HEK293 (cell line): ENCODE measurements around the gene ABLIM2.

Source experiments
- ATF2 ChIP-seq: fragments of 450-650 bp; formaldehyde crosslinking; IDR thresholded peaks from 2 replicates; pipeline ENCODE4 v1.5.1; 2016; ENCODE audit warnings: missing biosample characterization, missing genetic modification characterization, low read depth
- ZNF10 ChIP-seq: fragments of 450-650 bp; formaldehyde crosslinking; IDR thresholded peaks from 2 replicates; pipeline ENCODE4 v1.5.1; 2017; ENCODE audit warnings: missing biosample characterization, missing genetic modification characterization
- ZNF24 ChIP-seq: fragments of 450-650 bp; formaldehyde crosslinking; IDR thresholded peaks from 2 replicates; pipeline ENCODE4 v1.5.1; 2016; ENCODE audit warnings: missing biosample characterization, missing genetic modification characterization
- ZNF311 ChIP-seq: fragments of 450-650 bp; formaldehyde crosslinking; IDR thresholded peaks from 2 replicates; pipeline ENCODE4 v1.5.1; 2017; ENCODE audit warnings: missing biosample characterization, missing genetic modification characterization, borderline replicate concordance
- ZNF350 ChIP-seq: fragments of 450-650 bp; formaldehyde crosslinking; IDR thresholded peaks from 2 replicates; pipeline ENCODE4 v1.5.0; 2017; ENCODE audit warnings: missing biosample characterization, mild to moderate bottlenecking, missing genetic modification characterization
- ZNF639 ChIP-seq: fragments of 450-650 bp; formaldehyde crosslinking; IDR thresholded peaks from 2 replicates; pipeline ENCODE4 v1.5.1; 2016; ENCODE audit warnings: missing biosample characterization, missing genetic modification characterization

DNA sequence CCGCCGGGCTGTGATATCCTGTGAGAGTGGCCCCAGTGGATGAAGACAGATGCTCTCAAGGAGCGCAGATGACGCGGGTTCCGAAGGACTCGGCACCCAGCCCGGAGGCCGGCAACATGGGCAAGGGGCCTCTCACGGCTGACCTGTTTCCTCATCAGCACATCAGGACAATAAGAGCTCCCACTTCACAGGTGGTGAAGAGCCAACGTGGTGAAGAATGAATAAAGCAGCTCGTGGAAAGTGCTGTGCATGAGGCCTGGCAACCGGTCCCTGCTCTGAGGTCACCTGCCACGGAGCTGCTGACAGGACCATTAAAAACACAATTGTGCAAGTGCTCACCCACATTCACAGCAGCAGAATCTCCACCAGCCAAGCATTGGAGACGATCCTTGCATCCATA is 22.9 kb downstream of the ABLIM2 start:
- no peak for TF ChIP-seq ZNF311 (tag by site-specific recombination)
- TF ChIP-seq ZNF639 (tag by site-specific recombination) = no peak
- no peak for TF ChIP-seq ZNF10 (tag by site-specific recombination)
- TF ChIP-seq ZNF24 = no peak
- TF ChIP-seq ATF2 (tag by site-specific recombination) = no peak
- no peak for TF ChIP-seq ZNF350
